HepG2 (cell line): ENCODE data around the gene TEAD4. TPM values are rescaled to one million over a fixed set of nuclear protein-coding genes. Genes with fewer than 3 reads are reported as not detected.

Source experiments
- AKNA ChIP-seq: sonication (generic); formaldehyde crosslinking; IDR thresholded peaks from 2 replicates; pipeline ENCODE4 v1.4.0; 2020; ENCODE audit warnings: missing genetic modification reagents, borderline replicate concordance
- E2F1 ChIP-seq: sonication (generic); formaldehyde crosslinking; IDR thresholded peaks from 2 replicates; pipeline ENCODE4 v1.5.0; 2020; ENCODE audit warnings: missing genetic modification reagents
- FOXA3 ChIP-seq: IDR thresholded peaks from 2 replicates; pipeline ENCODE4 v1.6.1; 2016; ENCODE audit warnings: missing genetic modification reagents, missing compliant biosample characterization
- KLF9 ChIP-seq: IDR thresholded peaks from 2 replicates; pipeline ENCODE4 v1.6.1; 2016; ENCODE audit warnings: low read depth
- LBX2 ChIP-seq: sonication (generic); formaldehyde crosslinking; IDR thresholded peaks from 2 replicates; pipeline ENCODE4 v1.5.0; 2020; ENCODE audit warnings: missing genetic modification reagents, mild to moderate bottlenecking, borderline replicate concordance
- SNRNP70 ChIP-seq: fragments of 200-400 bp; formaldehyde crosslinking; IDR thresholded peaks from 2 replicates; pipeline ENCODE4 v1.6.1; 2017; ENCODE audit warnings: mild to moderate bottlenecking, low read depth, low read length, moderate library complexity
- ZNF362 ChIP-seq: sonication (generic); formaldehyde crosslinking; IDR thresholded peaks from 2 replicates; pipeline ENCODE4 v1.4.0; 2020; ENCODE audit warnings: missing genetic modification reagents, mild to moderate bottlenecking, borderline replicate concordance
- ZNF670 ChIP-seq: sonication (generic); formaldehyde crosslinking; IDR thresholded peaks from 2 replicates; pipeline ENCODE4 v1.8.0; 2022; ENCODE audit warnings: mild to moderate bottlenecking, missing genetic modification reagents, borderline replicate concordance
- ZNF800 ChIP-seq: sonication (generic); formaldehyde crosslinking; IDR thresholded peaks from 2 replicates; pipeline ENCODE4 v1.4.0; 2020; ENCODE audit warnings: missing genetic modification reagents
- polyA plus RNA-seq, 8 experiments: library from polyadenylated mRNA; depleted of rRNA in 3 of 8; stranded (reverse) in 7 of 8; unstranded in 1 of 8; fragments of >200 nt; fragmentation: Illumina TruSeq in 4 of 8; extraction: Trizol in 4 of 8; gene quantifications; 2 replicates each; pipeline versions ENCODE4 v1.2.1 to v1.2.3, GENCODE V29; 2011 to 2016; ENCODE audit warnings: low read depth in 4 of 8, missing spikeins in 1 of 8, mixed read lengths in 1 of 8; ENCODE audit not compliant: insufficient read depth in 1 of 8
- total RNA-seq, 5 experiments: library from RNA; depleted of rRNA; stranded (reverse); fragments of >200 nt; fragmentation: Illumina TruSeq; extraction: Trizol; gene quantifications; 2 replicates each; pipeline ENCODE4 v1.2.3, GENCODE V29; 2016; ENCODE audit warnings: low read depth in 1 of 5

TEAD4 gene
- total and polyA plus RNA-seq, 2 of the 13 experiments (the other 11 are each of a cell fraction or from before 2014, with no cell fraction given), result 45.0 to 69.4 TPM

- TF ChIP-seq LBX2 (CRISPR knock-in tag), result no peak; the same call in 1 of the 2 replicates
- TF ChIP-seq E2F1 (CRISPR knock-in tag), result no peak
- no peak for TF ChIP-seq ZNF800 (CRISPR knock-in tag)
- TF ChIP-seq FOXA3 (CRISPR knock-in tag), result no peak
- TF ChIP-seq ZNF362 (CRISPR knock-in tag), result no peak
- no peak for TF ChIP-seq SNRNP70
- TF ChIP-seq AKNA (CRISPR knock-in tag), result no peak
- no peak for TF ChIP-seq KLF9 (CRISPR knock-in tag)
- no peak for TF ChIP-seq ZNF670
- TF ChIP-seq, all 625 proteins: peak for 129
Measured at GRCh38 chr12:2958432-2959191, 585 bp upstream of the TEAD4 start (continued).
